Middle frontal gyrus (tissue), 1 donor: Measurements from ENCODE around the gene DPF3.
"Not testable (repeated sequence)": the region's sequence is repeated elsewhere in the genome, so short reads cannot be mapped to it uniquely, and the experiment has no call there.

ENCODE experiments used
- DNase-seq: peaks from one replicate; pipeline ENCODE4 v3.0.0-alpha.2; 2015; ENCODE audit warnings: low spot score; ENCODE audit errors: extremely low spot score

Gene DPF3

GRCh38 chr14:72880820-72881219 lies 13.1 kb downstream of the DPF3 start:
- no peak for DNase-seq

GRCh38 chr14:72880164-72880563 lies 13.7 kb downstream of the DPF3 start:
- no peak for DNase-seq

- DNase-seq: no peak
Measured at GRCh38 chr14:72879431-72879830, 14.5 kb downstream of the DPF3 start.

GRCh38 chr14:72878746-72879145 lies 15.2 kb downstream of the DPF3 start:
- no peak for DNase-seq

GRCh38 chr14:72876710-72877063 lies 17.2 kb downstream of the DPF3 start:
- no peak for DNase-seq

- no peak for DNase-seq
Measured at GRCh38 chr14:72876005-72876709, 17.7 kb downstream of the DPF3 start.

- not testable (repeated sequence) for DNase-seq
Measured at GRCh38 chr14:72870878-72871277, 23.0 kb downstream of the DPF3 start.

GRCh38 chr14:72869407-72870329 lies 24.2 kb downstream of the DPF3 start:
- DNase-seq: no peak

GRCh38 chr14:72868500-72868899 lies 25.4 kb downstream of the DPF3 start:
- DNase-seq: no peak

GRCh38 chr14:72864712-72865365 lies 29.1 kb downstream of the DPF3 start:
- no peak for DNase-seq

- DNase-seq: no peak
Measured at GRCh38 chr14:72863216-72864006, 30.5 kb downstream of the DPF3 start.

- DNase-seq: no peak
Measured at GRCh38 chr14:72856530-72857266, 37.2 kb downstream of the DPF3 start.

- DNase-seq: no peak
Measured at GRCh38 chr14:72855913-72856312, 38.0 kb downstream of the DPF3 start.

GRCh38 chr14:72852194-72852593 lies 41.7 kb downstream of the DPF3 start:
- DNase-seq: no peak

- DNase-seq: no peak
Measured at GRCh38 chr14:72851635-72852034, 42.3 kb downstream of the DPF3 start.

- DNase-seq: no peak
Measured at GRCh38 chr14:72850360-72850759, 43.5 kb downstream of the DPF3 start.

GRCh38 chr14:72849222-72849621 lies 44.7 kb downstream of the DPF3 start:
- no peak for DNase-seq

- DNase-seq: no peak
Measured at GRCh38 chr14:72847721-72848120, 46.2 kb downstream of the DPF3 start.

- no peak for DNase-seq
Measured at GRCh38 chr14:72845683-72846082, 48.2 kb downstream of the DPF3 start.

- no peak for DNase-seq
Measured at GRCh38 chr14:72845196-72845595, 48.7 kb downstream of the DPF3 start.

- DNase-seq: no peak
Measured at GRCh38 chr14:72844524-72844923, 49.4 kb downstream of the DPF3 start.
